ENCODE results near the gene DSCAM. TPM values are rescaled to one million over a fixed set of nuclear protein-coding genes. Genes with fewer than 3 reads are reported as not detected.

Gene DSCAM
- total and polyA plus RNA-seq, 2 donors (not counting 3 experiments of a cell fraction or from before 2014, with no cell fraction given): not detected

- Histone ChIP-seq H4K20me1 (replicated peaks; ENCODE audit: control insufficient read depth, extremely low read depth, insufficient read depth, low read length) (no peaks in the 10 kb centered on the region), H3K79me2 (ENCODE audit: control insufficient read depth, insufficient read depth, low read length) (no peaks in the 10 kb centered on the region), H3K4me2 (ENCODE audit: insufficient read depth, low read length) (no peak overlapping the region), H3K9me1 (replicated peaks; ENCODE audit: control insufficient read depth, extremely low read depth, insufficient read depth, low read length) (no peaks in the 10 kb centered on the region), H2AFZ (ENCODE audit: low read depth, low read length) (no peak overlapping the region), H3K36me3 (ENCODE audit: control insufficient read depth in 2 of 2, extremely low read depth in 1 of 2, insufficient read depth in 2 of 2, low read length in 2 of 2) (no peaks in the 10 kb centered on the region), H3K27me3 (ENCODE audit: control insufficient read depth in 2 of 2, insufficient read depth in 2 of 2, low read length in 2 of 2) (no peaks in the 10 kb centered on the region), H3K4me3 (replicated peaks in 1 of 3; ENCODE audit: insufficient read depth in 1 of 3, low read depth in 1 of 3, low read length in 3 of 3) (no peak overlapping the region), H3K27ac (ENCODE audit: insufficient read depth, low read depth, low read length) (no peak overlapping the region), H3K4me1 (ENCODE audit: control insufficient read depth, extremely low read depth, insufficient read depth, low read length) (no peaks in the 10 kb centered on the region), H3K9me3 (replicated peaks; ENCODE audit: control insufficient read depth, insufficient read depth, low read length) (peaks cover 11% of the 10 kb centered on the region), H3K9ac (replicated peaks; ENCODE audit: extremely low read depth, insufficient read depth, low read length) (no peak overlapping the region)
- FAIRE-seq (no peak), DNase-seq (ENCODE audit: low read depth, low spot score) (no peak)
- no peak for TF ChIP-seq EZH2 (IDR thresholded peaks at IDR 0.05; ENCODE audit: borderline replicate concordance, low read depth, low read length, severe bottlenecking)
- no peak for TF ChIP-seq JUN (IDR thresholded peaks at IDR 0.05; ENCODE audit: borderline replicate concordance, insufficient read depth, insufficient read length, low read depth)
- no peak for TF ChIP-seq FOS (IDR thresholded peaks at IDR 0.05; ENCODE audit: borderline replicate concordance, insufficient read depth, low read length)
- TF ChIP-seq POLR2AphosphoS5 (IDR thresholded peaks at IDR 0.05; ENCODE audit: insufficient read depth, low read depth, low read length): no peak
- TF ChIP-seq, protein P1, sequence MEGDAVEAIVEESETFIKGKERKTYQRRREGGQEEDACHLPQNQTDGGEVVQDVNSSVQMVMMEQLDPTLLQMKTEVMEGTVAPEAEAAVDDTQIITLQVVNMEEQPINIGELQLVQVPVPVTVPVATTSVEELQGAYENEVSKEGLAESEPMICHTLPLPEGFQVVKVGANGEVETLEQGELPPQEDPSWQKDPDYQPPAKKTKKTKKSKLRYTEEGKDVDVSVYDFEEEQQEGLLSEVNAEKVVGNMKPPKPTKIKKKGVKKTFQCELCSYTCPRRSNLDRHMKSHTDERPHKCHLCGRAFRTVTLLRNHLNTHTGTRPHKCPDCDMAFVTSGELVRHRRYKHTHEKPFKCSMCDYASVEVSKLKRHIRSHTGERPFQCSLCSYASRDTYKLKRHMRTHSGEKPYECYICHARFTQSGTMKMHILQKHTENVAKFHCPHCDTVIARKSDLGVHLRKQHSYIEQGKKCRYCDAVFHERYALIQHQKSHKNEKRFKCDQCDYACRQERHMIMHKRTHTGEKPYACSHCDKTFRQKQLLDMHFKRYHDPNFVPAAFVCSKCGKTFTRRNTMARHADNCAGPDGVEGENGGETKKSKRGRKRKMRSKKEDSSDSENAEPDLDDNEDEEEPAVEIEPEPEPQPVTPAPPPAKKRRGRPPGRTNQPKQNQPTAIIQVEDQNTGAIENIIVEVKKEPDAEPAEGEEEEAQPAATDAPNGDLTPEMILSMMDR (IDR thresholded peaks at IDR 0.05; ENCODE audit: extremely low read depth in 1 of 2, insufficient read depth in 1 of 2, low read depth in 1 of 2, low read length in 2 of 2): no peak
- no peak for TF ChIP-seq GATA2 (IDR thresholded peaks at IDR 0.05; ENCODE audit: insufficient read depth, insufficient read length, low read depth, low read length)
- TF ChIP-seq, protein P2, sequence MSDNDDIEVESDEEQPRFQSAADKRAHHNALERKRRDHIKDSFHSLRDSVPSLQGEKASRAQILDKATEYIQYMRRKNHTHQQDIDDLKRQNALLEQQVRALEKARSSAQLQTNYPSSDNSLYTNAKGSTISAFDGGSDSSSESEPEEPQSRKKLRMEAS (IDR thresholded peaks at IDR 0.05; ENCODE audit: insufficient read depth, insufficient read length): no peak
- TF ChIP-seq POLR2A (IDR thresholded peaks at IDR 0.05; ENCODE audit: low read depth, low read length): no peak
- no peak for TF ChIP-seq MYC (IDR thresholded peaks at IDR 0.05; ENCODE audit: low read depth, low read length)
- no TSS peak for BruUV-seq (replicated peaks)
- intact Hi-C loops (cut with micrococcal nuclease) (no loop called here), dilution Hi-C loops (cut with MboI; ENCODE audit: extremely low pct_ligation_motif_present, low sequenced_read_pairs) (no loop called here)
- ChIA-PET POLR2A (no interaction called here), CTCF (no interaction called here)
Observed at GRCh38 chr21:40095477-40095876, 751.5 kb downstream of the DSCAM start.
